NB4 (cell line): ENCODE results near the gene ABCC3.

ENCODE experiments used
- DNase-seq: peaks from one replicate; pipeline ENCODE4 v3.0.0; 2010; ENCODE audit warnings: low read depth
- H3K4me3 ChIP-seq: one replicate; pipeline ENCODE4 v1.5.1; 2011; ENCODE audit warnings: mild to moderate bottlenecking, low read depth, low read length, moderate library complexity
- MYC ChIP-seq: IDR thresholded peaks from 2 replicates; pipeline ENCODE4 v1.6.1; 2011; ENCODE audit warnings: low read depth, low read length
- POLR2A ChIP-seq: IDR thresholded peaks from 2 replicates; pipeline ENCODE4 v1.6.1; 2011; ENCODE audit warnings: mild to moderate bottlenecking; ENCODE audit not compliant: insufficient read length; ENCODE audit errors: extremely low read depth
- TF ChIP-seq, protein P1 (sequence below): IDR thresholded peaks from one replicate; pipeline ENCODE4 v1.5.1; 2012; ENCODE audit warnings: low read depth, low read length
- TF ChIP-seq, protein P2 (sequence below): IDR thresholded peaks from 2 replicates; pipeline ENCODE4 v1.6.1; 2011; ENCODE audit warnings: low read depth, low read length

The ABCC3 gene

DNA sequence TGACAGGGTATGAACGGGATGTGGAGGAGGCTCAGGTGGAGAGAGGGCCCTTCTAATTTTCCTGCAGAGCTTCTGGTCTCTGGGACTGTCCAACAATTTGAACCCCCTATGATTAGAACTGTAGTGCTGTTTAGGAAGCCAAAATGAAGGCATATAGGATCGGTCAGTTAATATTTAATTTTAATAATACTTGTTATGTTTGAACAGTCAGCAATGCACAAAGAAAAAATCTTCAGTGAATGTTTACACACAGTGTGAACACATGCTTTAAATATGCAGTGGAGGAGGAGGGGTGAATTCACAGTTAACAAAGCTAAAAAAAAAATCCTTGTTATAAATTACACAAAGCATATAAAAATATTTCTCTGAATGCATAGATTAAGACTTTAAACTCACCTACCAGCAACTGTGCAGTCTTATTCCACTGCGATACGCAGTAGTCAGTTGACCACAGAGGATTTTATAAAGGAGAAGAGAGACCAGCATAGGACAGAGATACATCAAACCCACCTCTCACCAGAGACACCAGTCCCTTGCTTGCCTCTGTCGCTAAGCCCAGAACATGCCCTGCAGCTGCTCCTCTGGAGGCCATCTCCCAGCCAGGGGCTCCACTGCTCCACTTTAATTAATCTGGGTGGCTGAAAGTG is 58.5 kb downstream of the ABCC3 start:
- TF ChIP-seq, protein P1, sequence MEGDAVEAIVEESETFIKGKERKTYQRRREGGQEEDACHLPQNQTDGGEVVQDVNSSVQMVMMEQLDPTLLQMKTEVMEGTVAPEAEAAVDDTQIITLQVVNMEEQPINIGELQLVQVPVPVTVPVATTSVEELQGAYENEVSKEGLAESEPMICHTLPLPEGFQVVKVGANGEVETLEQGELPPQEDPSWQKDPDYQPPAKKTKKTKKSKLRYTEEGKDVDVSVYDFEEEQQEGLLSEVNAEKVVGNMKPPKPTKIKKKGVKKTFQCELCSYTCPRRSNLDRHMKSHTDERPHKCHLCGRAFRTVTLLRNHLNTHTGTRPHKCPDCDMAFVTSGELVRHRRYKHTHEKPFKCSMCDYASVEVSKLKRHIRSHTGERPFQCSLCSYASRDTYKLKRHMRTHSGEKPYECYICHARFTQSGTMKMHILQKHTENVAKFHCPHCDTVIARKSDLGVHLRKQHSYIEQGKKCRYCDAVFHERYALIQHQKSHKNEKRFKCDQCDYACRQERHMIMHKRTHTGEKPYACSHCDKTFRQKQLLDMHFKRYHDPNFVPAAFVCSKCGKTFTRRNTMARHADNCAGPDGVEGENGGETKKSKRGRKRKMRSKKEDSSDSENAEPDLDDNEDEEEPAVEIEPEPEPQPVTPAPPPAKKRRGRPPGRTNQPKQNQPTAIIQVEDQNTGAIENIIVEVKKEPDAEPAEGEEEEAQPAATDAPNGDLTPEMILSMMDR: no peak
- TF ChIP-seq POLR2A: no peak
- TF ChIP-seq, protein P2, sequence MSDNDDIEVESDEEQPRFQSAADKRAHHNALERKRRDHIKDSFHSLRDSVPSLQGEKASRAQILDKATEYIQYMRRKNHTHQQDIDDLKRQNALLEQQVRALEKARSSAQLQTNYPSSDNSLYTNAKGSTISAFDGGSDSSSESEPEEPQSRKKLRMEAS: no peak
- no peak for DNase-seq
- no peak overlapping the region for H3K4me3 ChIP-seq

DNA sequence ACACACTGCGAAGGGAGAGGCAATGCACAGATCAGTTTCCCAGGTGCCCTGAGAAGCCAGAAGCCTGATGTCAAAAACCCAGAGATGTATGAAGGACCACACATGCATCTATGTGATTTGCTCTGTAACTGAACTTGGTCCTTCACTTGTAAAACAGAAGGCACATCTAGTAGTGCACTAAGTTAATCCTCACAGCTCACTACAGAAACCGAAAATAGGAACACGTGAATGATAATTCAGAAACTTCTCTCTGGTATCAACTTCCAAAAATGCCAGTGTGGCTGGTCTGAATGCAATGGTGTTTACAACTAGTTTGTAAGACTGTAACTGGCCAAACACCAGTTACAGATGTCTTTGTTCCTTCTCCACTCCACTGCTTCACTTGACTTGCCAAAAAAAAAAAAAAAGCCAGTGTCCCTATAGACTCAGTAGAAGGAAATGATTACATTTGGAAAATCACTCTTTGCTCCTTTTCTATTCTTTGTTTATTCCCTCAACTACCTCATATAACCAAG is 61.7 kb downstream of the ABCC3 start:
- no peak overlapping the region for H3K4me3 ChIP-seq
- DNase-seq: no peak
- no peak for TF ChIP-seq POLR2A
- TF ChIP-seq, protein P2: no peak
- no peak for TF ChIP-seq MYC
- TF ChIP-seq, protein P1: no peak

DNA sequence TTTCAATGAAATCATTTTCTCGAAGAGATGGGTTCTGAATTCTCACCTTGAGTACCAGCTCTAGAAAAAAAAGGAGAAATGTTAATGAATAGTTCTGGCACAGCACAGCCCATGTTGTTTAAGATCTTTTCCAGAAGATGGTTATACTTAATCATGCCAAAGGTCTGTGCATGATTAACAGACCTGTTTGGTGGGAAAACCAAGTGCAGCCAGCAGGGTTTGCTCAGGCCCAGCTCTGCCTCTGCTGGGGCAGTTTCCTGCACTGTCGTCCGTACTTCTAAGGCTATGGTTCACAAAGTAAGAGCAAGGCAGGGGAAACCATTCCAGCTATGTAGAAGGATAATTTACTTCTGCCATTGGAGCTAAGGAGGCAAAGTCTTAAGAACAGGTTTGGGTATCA is 62.4 kb downstream of the ABCC3 start:
- DNase-seq: no peak
- TF ChIP-seq, protein P1: no peak
- TF ChIP-seq POLR2A (no peak), MYC (no peak)
- TF ChIP-seq, protein P2: no peak
- no peak overlapping the region for H3K4me3 ChIP-seq

DNA sequence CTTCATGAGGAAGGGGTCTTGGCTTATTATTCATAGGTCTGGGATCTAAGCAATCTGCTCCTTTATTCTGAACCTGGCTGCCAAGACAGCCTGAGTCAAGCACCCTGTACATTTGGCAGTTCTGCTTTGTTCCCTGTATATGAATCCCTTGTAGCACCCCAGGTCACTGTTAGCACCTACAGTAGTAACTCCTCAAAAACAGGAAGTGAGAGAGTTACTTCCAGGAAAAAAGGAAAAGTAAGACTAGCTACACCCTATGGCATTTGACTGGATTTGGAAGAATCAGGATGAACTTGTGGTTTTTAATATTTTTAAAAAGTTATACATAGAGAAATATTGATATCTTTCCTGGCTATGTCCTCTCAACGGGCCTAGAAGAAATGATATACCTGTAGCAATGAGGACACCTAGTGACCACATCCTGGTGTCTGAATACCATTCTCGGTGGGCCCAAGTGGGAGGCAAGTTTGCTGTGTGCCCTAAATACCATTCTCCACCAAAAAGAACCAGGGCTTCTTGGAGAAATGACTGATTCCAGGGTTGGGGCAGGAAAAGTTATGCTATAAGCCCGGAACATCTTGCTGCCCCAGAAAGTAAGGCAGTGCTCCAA is 63.1 kb downstream of the ABCC3 start:
- H3K4me3 ChIP-seq: no peak overlapping the region
- no peak for DNase-seq
- TF ChIP-seq, protein P1: no peak
- TF ChIP-seq POLR2A (no peak), MYC (no peak)
- TF ChIP-seq, protein P2: no peak

DNA sequence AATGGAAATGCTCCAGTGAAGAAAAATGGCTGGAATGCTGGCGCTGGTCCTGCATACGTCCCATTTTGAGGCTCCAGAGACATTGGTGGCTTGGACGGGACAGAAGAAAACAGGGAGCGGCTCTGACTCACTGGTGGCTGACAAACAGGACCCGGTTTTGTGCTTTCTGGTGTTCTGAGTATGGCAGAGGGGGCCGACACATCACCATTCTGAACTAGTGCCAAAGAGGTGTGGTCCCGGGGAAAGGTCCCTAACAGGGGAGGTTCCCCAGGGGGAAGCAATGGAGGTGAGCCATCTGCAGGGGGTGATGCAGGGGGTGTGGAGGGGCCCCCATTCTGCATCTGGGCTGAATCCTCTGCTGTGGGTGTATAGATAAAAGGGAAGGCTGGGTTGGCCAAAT is 64.7 kb downstream of the ABCC3 start:
- H3K4me3 ChIP-seq: no peak overlapping the region
- no peak for DNase-seq
- TF ChIP-seq, protein P1: no peak
- TF ChIP-seq, protein P2: no peak
- TF ChIP-seq MYC (no peak), POLR2A (no peak)
